ENCODE data around the gene INTS1.

DNA sequence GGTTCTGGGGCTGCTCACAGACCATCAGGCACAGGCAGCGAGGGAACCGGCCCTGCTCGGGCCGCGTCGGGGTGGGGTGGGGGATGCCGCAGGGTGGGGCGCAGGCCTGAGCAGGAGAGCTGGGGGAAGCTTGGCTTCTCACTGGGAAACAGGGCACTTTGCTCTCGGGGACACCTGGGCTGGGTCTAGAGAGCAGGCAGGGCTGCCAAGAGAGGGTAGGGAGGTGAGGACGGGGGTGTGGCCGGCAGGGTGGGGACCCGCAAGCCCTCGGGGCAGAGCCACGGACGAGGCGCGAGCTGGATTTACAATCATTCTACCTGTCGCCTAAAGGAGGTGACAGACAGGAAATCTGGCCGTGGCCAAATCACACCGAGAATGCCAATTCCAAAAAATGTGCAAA, 11.1 kb downstream of the INTS1 start:
- TF ChIP-seq YY1 (IDR thresholded peaks at IDR 0.05; ENCODE audit: low read depth) (no peak), TAF1 (IDR thresholded peaks at IDR 0.05; ENCODE audit: low read depth) (no peak), TEAD4 (IDR thresholded peaks at IDR 0.05) (no peak), RAD21 (IDR thresholded peaks at IDR 0.05; ENCODE audit: low read depth) (no peak), EGR1 (IDR thresholded peaks at IDR 0.05) (no peak)
